ENCODE results near the gene CHN1.

- TF ChIP-seq CTCF (IDR thresholded peaks at IDR 0.05) (no peak), POLR2A (IDR thresholded peaks at IDR 0.05) (no peak)
Observed at GRCh38 chr2:174918886-174919526, 86.2 kb downstream of the CHN1 start.
